Neural cell (in vitro differentiated cells): ENCODE measurements around the gene UNC5CL. TPM values are rescaled to one million over a fixed set of nuclear protein-coding genes. Genes with fewer than 3 reads are reported as not detected.

ENCODE experiments used
- H2AFZ ChIP-seq: fragments of 200-600, 300-800 bp; sonication (generic), shearing (Covaris generic); 2 replicates; pipeline ENCODE4 v1.6.0; 2014; ENCODE audit warnings: low read depth, mild to moderate bottlenecking, antibody characterized with exemption, low read length, moderate library complexity
- H3F3A ChIP-seq: fragments of 200-600 bp; shearing (Covaris generic); 2 replicates; pipeline ENCODE4 v1.6.1; 2016; ENCODE audit warnings: mild to moderate bottlenecking, moderate library complexity, mixed read lengths, antibody characterized with exemption, low read length; ENCODE audit not compliant: insufficient read depth, poor library complexity, severe bottlenecking
- H3K27ac ChIP-seq: fragments of 200-600, 300-800 bp; sonication (generic), shearing (Covaris generic); 2 replicates; pipeline ENCODE4 v1.5.1; 2014; ENCODE audit warnings: mild to moderate bottlenecking, low read length, moderate library complexity
- H3K27me3 ChIP-seq: fragments of 300-800, 200-600 bp; sonication (generic), shearing (Covaris generic); 2 replicates; pipeline ENCODE4 v1.6.0; 2014; ENCODE audit warnings: mild to moderate bottlenecking, low read depth, low read length, moderate library complexity; ENCODE audit not compliant: insufficient read depth
- H3K36me3 ChIP-seq: fragments of 300-800, 200-600 bp; sonication (generic), shearing (Covaris generic); 2 replicates; pipeline ENCODE4 v1.5.1; 2014; ENCODE audit warnings: mild to moderate bottlenecking, antibody characterized with exemption, low read length, moderate library complexity; ENCODE audit not compliant: insufficient read depth
- H3K4me2 ChIP-seq: fragments of 300-800, 200-600 bp; sonication (generic), shearing (Covaris generic); 2 replicates; pipeline ENCODE4 v1.6.0; 2014; ENCODE audit warnings: mild to moderate bottlenecking, low read length
- H3K4me3 ChIP-seq: fragments of 300-800, 200-600 bp; sonication (generic), shearing (Covaris generic); 2 replicates; pipeline ENCODE4 v1.5.1; 2014; ENCODE audit warnings: mild to moderate bottlenecking, low read length, moderate library complexity
- H3K79me2 ChIP-seq: fragments of 200-600 bp; shearing (Covaris generic); replicated peaks from 2 replicates; pipeline ENCODE4 v1.6.0; 2014; ENCODE audit warnings: mild to moderate bottlenecking, low read length, moderate library complexity; ENCODE audit not compliant: insufficient read depth
- H3K9ac ChIP-seq: fragments of 300-800, 200-600 bp; sonication (generic), shearing (Covaris generic); 2 replicates; pipeline ENCODE4 v1.6.1; 2016; ENCODE audit warnings: mild to moderate bottlenecking, low read length, mixed read lengths
- H3K9me2 ChIP-seq: fragments of 200-600 bp; shearing (Covaris generic); 2 replicates; pipeline ENCODE4 v1.6.1; 2016; ENCODE audit warnings: mild to moderate bottlenecking, low read length, mixed read lengths; ENCODE audit not compliant: insufficient read depth
- H3K9me3 ChIP-seq: fragments of 200-600, 300-800 bp; sonication (generic), shearing (Covaris generic); 2 replicates; pipeline ENCODE4 v1.6.1; 2016; ENCODE audit warnings: mild to moderate bottlenecking, mixed run types, low read length, moderate library complexity, mixed read lengths
- H4K20me1 ChIP-seq: fragments of 200-600 bp; shearing (Covaris generic); 2 replicates; pipeline ENCODE4 v1.6.1; 2016; ENCODE audit warnings: mild to moderate bottlenecking, mixed run types; ENCODE audit not compliant: insufficient read depth
- CTCF ChIP-seq: fragments of 450-650 bp; IDR thresholded peaks from 2 replicates; pipeline ENCODE4 v1.5.1; 2014; ENCODE audit warnings: antibody characterized with exemption, mild to moderate bottlenecking, moderate library complexity; ENCODE audit not compliant: poor library complexity, severe bottlenecking
- EP300 ChIP-seq: fragments of 450-650 bp; conservative IDR thresholded peaks from 2 replicates; pipeline ENCODE4 v1.6.1; 2014; ENCODE audit warnings: antibody characterized with exemption, mild to moderate bottlenecking, moderate library complexity; ENCODE audit not compliant: poor library complexity, severe bottlenecking
- EZH2 ChIP-seq: fragments of 200-600, 300-800 bp; shearing (Covaris generic), sonication (generic); IDR thresholded peaks from 2 replicates; pipeline ENCODE4 v1.6.1; 2014; ENCODE audit warnings: antibody characterized with exemption, low read length, borderline replicate concordance, mild to moderate bottlenecking; ENCODE audit not compliant: insufficient read depth, poor library complexity, severe bottlenecking
- MXI1 ChIP-seq: fragments of 450-650 bp; conservative IDR thresholded peaks from 2 replicates; pipeline ENCODE4 v1.6.1; 2014; ENCODE audit warnings: antibody characterized with exemption, mild to moderate bottlenecking; ENCODE audit not compliant: poor library complexity, severe bottlenecking
- POLR2AphosphoS5 ChIP-seq: IDR thresholded peaks from 2 replicates; pipeline ENCODE4 v1.6.1; 2012
- RAD21 ChIP-seq: fragments of 450-650 bp; conservative IDR thresholded peaks from 2 replicates; pipeline ENCODE4 v1.6.1; 2014; ENCODE audit warnings: antibody characterized with exemption, mild to moderate bottlenecking, moderate library complexity
- REST ChIP-seq: IDR thresholded peaks from 2 replicates; pipeline ENCODE4 v1.6.1; 2012; ENCODE audit warnings: borderline replicate concordance
- SMC3 ChIP-seq: fragments of 450-650 bp; conservative IDR thresholded peaks from 2 replicates; pipeline ENCODE4 v1.6.1; 2014; ENCODE audit warnings: antibody characterized with exemption, mild to moderate bottlenecking, moderate library complexity; ENCODE audit not compliant: poor library complexity
- TAF1 ChIP-seq: IDR thresholded peaks from 2 replicates; pipeline ENCODE4 v1.6.1; 2012; ENCODE audit warnings: low read depth
- polyA plus RNA-seq: library from polyadenylated mRNA; depleted of rRNA; stranded (reverse); fragments of >200 nt; gene quantifications from 2 replicates; pipeline ENCODE4 v1.2.3, GENCODE V29; 2014

Gene UNC5CL
- polyA plus RNA-seq, 1 donor from 2014 or later, result 1.0 TPM

DNA sequence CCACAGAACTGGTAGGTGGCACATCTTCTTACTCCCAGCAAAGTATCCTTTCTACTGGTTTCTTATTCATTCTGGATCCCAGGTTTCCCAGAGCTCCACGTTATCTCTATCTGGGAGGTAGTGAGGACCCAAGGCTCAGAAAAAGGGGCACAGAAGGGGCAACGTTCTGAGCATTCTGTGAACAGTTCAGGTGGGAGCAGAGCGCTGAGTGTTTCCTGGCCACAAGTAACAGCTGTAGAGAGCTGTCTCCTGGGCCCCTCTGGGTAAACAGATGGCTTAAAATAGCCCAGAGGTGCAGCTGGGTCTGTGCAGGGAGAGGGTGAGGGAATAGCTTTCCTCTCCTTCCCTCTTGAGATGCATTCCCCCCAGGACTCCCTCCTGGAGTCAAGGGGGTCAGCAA lies 16.1 kb upstream of the UNC5CL start:
- H3K4me2 ChIP-seq, result no peak overlapping the region
- H3K79me2 ChIP-seq, result no peaks in the 10 kb centered on the region
- H3K9ac ChIP-seq, result no peak overlapping the region
- no peak overlapping the region for H3K27ac ChIP-seq
- H2AFZ ChIP-seq, result no peak overlapping the region
- no peak overlapping the region for H3K4me3 ChIP-seq
- no peaks in the 10 kb centered on the region for H3F3A ChIP-seq
- H4K20me1 ChIP-seq, result no peaks in the 10 kb centered on the region
- H3K9me2 ChIP-seq, result no peaks in the 10 kb centered on the region
- TF ChIP-seq TAF1, result no peak
- TF ChIP-seq MXI1, result no peak
- no peak for TF ChIP-seq EP300
- no peak for TF ChIP-seq POLR2AphosphoS5
- no peak for TF ChIP-seq CTCF
- TF ChIP-seq EZH2, result no peak
- no peak for TF ChIP-seq RAD21
- no peak for TF ChIP-seq SMC3
- no peak for TF ChIP-seq REST
- no peaks in the 10 kb centered on the region for H3K9me3 ChIP-seq
- no peaks in the 10 kb centered on the region for H3K36me3 ChIP-seq
- H3K27me3 ChIP-seq, result no peaks in the 10 kb centered on the region

GRCh38 chr6:41054511-41054910 lies 15.5 kb upstream of the UNC5CL start:
- TF ChIP-seq REST (no peak), POLR2AphosphoS5 (no peak), EP300 (no peak), CTCF (no peak), MXI1 (no peak), RAD21 (no peak), SMC3 (no peak)
- no peaks in the 10 kb centered on the region for H3K9me2 ChIP-seq
- no peak overlapping the region for H3K4me2 ChIP-seq
- no peaks in the 10 kb centered on the region for H3K36me3 ChIP-seq
- no peaks in the 10 kb centered on the region for H3K9me3 ChIP-seq
- H3K27me3 ChIP-seq, result no peaks in the 10 kb centered on the region
- no peak overlapping the region for H3K27ac ChIP-seq
- H4K20me1 ChIP-seq, result no peaks in the 10 kb centered on the region
- H3K79me2 ChIP-seq, result no peaks in the 10 kb centered on the region
- H3F3A ChIP-seq, result no peaks in the 10 kb centered on the region
- no peak overlapping the region for H3K9ac ChIP-seq
- H2AFZ ChIP-seq, result no peak overlapping the region
- no peak overlapping the region for H3K4me3 ChIP-seq
